ENCODE data around the gene PLK3. TPM values are rescaled to one million over a fixed set of nuclear protein-coding genes. Genes with fewer than 3 reads are reported as not detected.

The PLK3 gene
- total and polyA plus RNA-seq, 8 donors, result 0.58 to 30.4 (median 17.4) TPM

- no peaks in the 10 kb centered on the region for H3K9me3 ChIP-seq
- no peak for DNase-seq
- peak overlapping the region in 2 of 5 donors; percentile 95 for H3K27ac ChIP-seq
- intact Hi-C loops (cut with DNase I; ENCODE audit: low total_unique reads), result no loop called here
- H3K36me3 ChIP-seq, result peaks cover 41 to 61% (median 58%) of the 10 kb centered on the region in 4 donors
- H3K4me1 ChIP-seq, result peaks cover 20 to 36% (median 31%) of the 10 kb centered on the region in 4 donors
- H3K27me3 ChIP-seq, result no peaks in the 10 kb centered on the region
- no peak for TF ChIP-seq CTCF (IDR thresholded peaks at IDR 0.05)
- TF ChIP-seq POLR2A (IDR thresholded peaks at IDR 0.05), result no peak
- TF ChIP-seq POLR2AphosphoS5 (IDR thresholded peaks at IDR 0.05), result no peak
- TF ChIP-seq EP300 (IDR thresholded peaks at IDR 0.05), result no peak
- peak overlapping the region in 2 of 4 donors; percentile 77 to 87 for H3K4me3 ChIP-seq
- WGBS, 5 donors, result 65 to 76% (median 66%) methylated on average over 13 to 14 of the region's 14 CpGs
These were observed 22.6 kb upstream of the PLK3 start for GRCh38 chr1:44777547-44777946.

GRCh38 chr1:44777969-44778635 lies 22.1 kb upstream of the PLK3 start:
- Histone ChIP-seq H3K4me1 (peaks cover 20 to 36% (median 31%) of the 10 kb centered on the region in 4 donors), H3K27ac (peak overlapping the region in 2 of 5 donors; percentile 24 to 95), H3K4me3 (peak overlapping the region in 2 of 4 donors; percentile 77 to 87), H3K36me3 (peaks cover 41 to 61% (median 58%) of the 10 kb centered on the region in 4 donors), H3K27me3 (no peaks in the 10 kb centered on the region), H3K9me3 (no peaks in the 10 kb centered on the region)
- TF ChIP-seq POLR2AphosphoS5 (IDR thresholded peaks at IDR 0.05) (no peak), POLR2A (IDR thresholded peaks at IDR 0.05) (no peak), EP300 (IDR thresholded peaks at IDR 0.05) (no peak), CTCF (IDR thresholded peaks at IDR 0.05) (no peak)
- WGBS, 5 donors, result 56 to 67% (median 64%) methylated on average over 13 of the region's 13 CpGs
- no peak for DNase-seq
- intact Hi-C loops (cut with DNase I; ENCODE audit: low total_unique reads), result no loop called here

- no peak for DNase-seq
- H3K27ac ChIP-seq, result no peak overlapping the region
- H3K27me3 ChIP-seq, result no peaks in the 10 kb centered on the region
- H3K4me1 ChIP-seq, result peaks cover 26 to 41% (median 37%) of the 10 kb centered on the region in 4 donors
- TF ChIP-seq CTCF (IDR thresholded peaks at IDR 0.05) (no peak), EP300 (IDR thresholded peaks at IDR 0.05) (no peak), POLR2A (IDR thresholded peaks at IDR 0.05) (no peak), POLR2AphosphoS5 (IDR thresholded peaks at IDR 0.05) (no peak)
- 92 to 96% (median 94%) methylated on average over 6 of the region's 6 CpGs for WGBS, 5 donors
- H3K4me3 ChIP-seq, result peak overlapping the region in 1 of 4 donors; percentile 77
- H3K36me3 ChIP-seq, result peaks cover 41 to 61% (median 58%) of the 10 kb centered on the region in 4 donors
- intact Hi-C loops (cut with DNase I; ENCODE audit: low total_unique reads), result no loop called here
- no peaks in the 10 kb centered on the region for H3K9me3 ChIP-seq
These were observed 21.2 kb upstream of the PLK3 start for GRCh38 chr1:44778705-44779576.

- 89 to 94% (median 92%) methylated on average over 14 of the region's 14 CpGs for WGBS, 5 donors
- TF ChIP-seq POLR2AphosphoS5 (IDR thresholded peaks at IDR 0.05) (no peak), EP300 (IDR thresholded peaks at IDR 0.05) (no peak), POLR2A (IDR thresholded peaks at IDR 0.05) (no peak), CTCF (IDR thresholded peaks at IDR 0.05) (no peak)
- Histone ChIP-seq H3K27ac (no peak overlapping the region), H3K9me3 (no peaks in the 10 kb centered on the region), H3K36me3 (peaks cover 41 to 61% (median 58%) of the 10 kb centered on the region in 4 donors), H3K27me3 (no peaks in the 10 kb centered on the region), H3K4me1 (peaks cover 40 to 50% (median 47%) of the 10 kb centered on the region in 4 donors), H3K4me3 (no peak overlapping the region)
- no peak for DNase-seq
- intact Hi-C loops (cut with DNase I; ENCODE audit: low total_unique reads), result no loop called here
These were observed 19.5 kb upstream of the PLK3 start for GRCh38 chr1:44780583-44781121.
